ENCODE data around the gene SLC16A4.

Gene SLC16A4

DNA sequence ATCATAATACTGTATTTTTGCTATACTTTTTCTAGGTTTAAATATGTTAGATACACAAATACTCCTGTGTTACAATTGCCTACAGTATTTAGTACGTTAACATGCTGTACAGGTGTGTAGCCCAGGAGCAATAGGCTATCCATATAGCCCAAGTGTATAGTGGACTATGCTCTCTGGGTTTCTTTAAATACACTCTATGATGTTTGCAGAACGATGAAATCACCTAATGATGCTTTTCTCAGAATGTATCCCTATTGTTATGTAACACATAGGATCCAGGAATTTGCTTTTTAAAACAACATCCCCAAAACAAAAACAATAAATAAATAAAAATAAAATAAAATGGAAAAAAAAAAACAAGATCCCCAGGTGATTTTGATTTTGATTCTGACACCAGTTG lies 69.8 kb downstream of the SLC16A4 start:
- ChIA-PET POLR2A (no interaction called here), CTCF (interaction anchor here (0.8 to 13.9 kb wide), 5 partner anchors 8 to 174 kb away, joined by 3 to 204 read pairs (median 5); no protein-coding TSS in a partner anchor)
- DNase-seq (ENCODE audit: extremely low spot score): no peak
- TF ChIP-seq, protein P1, sequence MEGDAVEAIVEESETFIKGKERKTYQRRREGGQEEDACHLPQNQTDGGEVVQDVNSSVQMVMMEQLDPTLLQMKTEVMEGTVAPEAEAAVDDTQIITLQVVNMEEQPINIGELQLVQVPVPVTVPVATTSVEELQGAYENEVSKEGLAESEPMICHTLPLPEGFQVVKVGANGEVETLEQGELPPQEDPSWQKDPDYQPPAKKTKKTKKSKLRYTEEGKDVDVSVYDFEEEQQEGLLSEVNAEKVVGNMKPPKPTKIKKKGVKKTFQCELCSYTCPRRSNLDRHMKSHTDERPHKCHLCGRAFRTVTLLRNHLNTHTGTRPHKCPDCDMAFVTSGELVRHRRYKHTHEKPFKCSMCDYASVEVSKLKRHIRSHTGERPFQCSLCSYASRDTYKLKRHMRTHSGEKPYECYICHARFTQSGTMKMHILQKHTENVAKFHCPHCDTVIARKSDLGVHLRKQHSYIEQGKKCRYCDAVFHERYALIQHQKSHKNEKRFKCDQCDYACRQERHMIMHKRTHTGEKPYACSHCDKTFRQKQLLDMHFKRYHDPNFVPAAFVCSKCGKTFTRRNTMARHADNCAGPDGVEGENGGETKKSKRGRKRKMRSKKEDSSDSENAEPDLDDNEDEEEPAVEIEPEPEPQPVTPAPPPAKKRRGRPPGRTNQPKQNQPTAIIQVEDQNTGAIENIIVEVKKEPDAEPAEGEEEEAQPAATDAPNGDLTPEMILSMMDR (IDR thresholded peaks at IDR 0.05; ENCODE audit: control extremely low read depth, extremely low read depth, low read depth, missing control alignments): no peak

DNA sequence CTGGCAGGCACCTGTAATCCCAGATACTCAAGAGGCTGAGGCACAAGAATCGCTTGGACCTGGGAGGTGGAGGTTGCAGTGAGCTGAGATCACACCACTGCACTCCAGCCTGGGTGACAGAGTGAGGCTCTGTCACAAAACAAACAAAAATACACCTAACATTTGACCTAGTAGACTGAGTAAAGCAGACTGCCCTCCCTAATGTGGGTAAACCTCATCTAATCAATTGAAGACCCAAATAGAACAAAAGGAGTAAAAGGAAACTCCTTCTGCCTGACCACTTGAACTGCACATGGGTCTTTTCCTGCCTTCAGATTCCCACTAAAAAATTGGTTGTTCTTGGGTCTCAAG lies 70.7 kb downstream of the SLC16A4 start:
- TF ChIP-seq, protein P1 (IDR thresholded peaks at IDR 0.05; ENCODE audit: control extremely low read depth, extremely low read depth, low read depth, missing control alignments): no peak
- POLR2A ChIA-PET: no interaction called here
- no peak for DNase-seq (ENCODE audit: extremely low spot score)
- CTCF ChIA-PET: interaction anchor here (0.9 to 13.9 kb wide), 4 partner anchors 118 to 140 kb away, joined by 3 to 204 read pairs (median 5); no protein-coding TSS in a partner anchor

DNA sequence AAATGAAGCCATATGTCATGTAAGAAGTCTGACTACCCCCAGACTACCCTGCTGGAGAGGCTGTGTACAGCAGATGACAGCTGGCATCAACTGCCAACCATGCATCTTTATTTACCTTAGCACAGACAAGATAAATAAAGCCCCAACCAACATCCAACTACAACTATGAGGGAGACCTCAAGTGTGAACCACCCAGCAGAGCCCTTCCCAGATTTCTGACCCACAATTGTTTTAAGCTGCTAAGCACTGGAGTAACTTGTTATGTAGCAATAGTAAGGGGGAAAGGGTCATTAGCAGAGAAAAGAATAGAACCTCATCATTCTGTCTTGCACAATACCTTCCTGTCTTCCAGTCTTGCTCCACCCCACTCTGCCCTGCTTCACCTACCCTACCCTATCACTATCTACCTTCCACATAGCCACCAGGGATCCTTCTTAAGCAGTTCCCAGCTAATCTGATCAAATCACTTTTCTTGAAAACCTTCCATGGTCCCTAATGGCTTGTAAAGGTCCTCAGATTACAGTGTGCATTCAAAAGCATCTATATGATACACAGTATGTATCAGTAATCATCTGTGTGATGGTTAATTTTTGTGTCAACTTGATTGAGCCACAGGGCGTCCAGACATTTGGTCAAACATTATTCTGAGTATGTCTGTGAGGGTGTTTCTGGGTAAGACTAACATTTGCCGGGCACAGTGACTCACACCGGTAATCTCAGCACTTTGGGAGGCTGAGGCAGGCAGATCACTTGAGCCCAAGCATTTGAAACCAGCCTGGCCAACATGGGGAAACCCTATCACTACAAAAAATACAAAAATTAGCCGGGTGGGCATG lies 71.3 kb downstream of the SLC16A4 start:
- DNase-seq (ENCODE audit: extremely low spot score): no peak
- CTCF ChIA-PET: interaction anchor here (0.9 to 13.9 kb wide), 7 partner anchors 10 to 141 kb away, joined by 3 to 352 read pairs (median 10); partner anchors contain the start of gene KCNC4
- TF ChIP-seq, protein P1 (IDR thresholded peaks at IDR 0.05; ENCODE audit: control extremely low read depth, extremely low read depth, low read depth, missing control alignments): no peak
- POLR2A ChIA-PET: no interaction called here

DNA sequence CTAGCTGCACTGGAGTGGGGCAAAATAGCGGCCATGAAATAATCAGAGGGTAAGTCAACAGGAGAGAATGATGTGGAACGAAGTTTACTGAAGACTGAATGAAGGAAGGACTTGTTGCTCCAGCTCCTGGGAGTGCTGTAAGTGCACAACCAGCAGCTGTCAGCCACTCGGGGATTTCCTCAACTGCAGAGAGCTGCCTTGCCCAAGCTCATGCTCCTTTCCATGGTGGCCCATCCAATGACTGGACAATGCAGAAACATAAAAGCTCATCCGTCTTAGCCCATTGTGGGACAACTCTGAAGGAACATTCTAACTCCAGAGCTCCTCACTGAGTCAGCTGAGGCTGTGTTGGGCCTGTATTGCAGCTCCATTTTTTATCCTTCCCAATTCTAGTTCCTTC lies 72.8 kb downstream of the SLC16A4 start:
- TF ChIP-seq, protein P1 (IDR thresholded peaks at IDR 0.05; ENCODE audit: control extremely low read depth, extremely low read depth, low read depth, missing control alignments): no peak
- DNase-seq (ENCODE audit: extremely low spot score): no peak
- ChIA-PET POLR2A (no interaction called here), CTCF (interaction anchor here (0.8 to 13.9 kb wide), 15 partner anchors 8 to 448 kb away, joined by 3 to 352 read pairs (median 5); partner anchors contain the start of genes KCNC4 and RBM15)

DNA sequence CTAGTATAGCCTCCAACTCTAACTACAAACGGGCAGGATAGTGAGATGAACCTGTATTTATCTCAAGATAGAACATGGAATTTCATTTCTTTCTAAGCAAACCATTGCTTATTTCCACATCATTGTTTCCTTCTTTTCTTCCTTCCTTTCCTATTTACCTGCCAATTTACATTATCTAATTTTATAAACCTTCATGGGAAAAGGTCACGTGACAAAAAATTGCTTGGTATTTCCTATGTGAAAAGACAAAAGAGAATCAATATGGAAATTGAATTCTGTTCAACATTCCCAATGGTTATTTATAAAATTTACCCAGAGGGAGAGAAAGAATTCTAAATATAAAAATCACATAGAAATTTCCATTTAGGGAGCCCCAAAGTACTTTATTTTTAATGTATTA lies 74.1 kb downstream of the SLC16A4 start:
- TF ChIP-seq, protein P1 (IDR thresholded peaks at IDR 0.05; ENCODE audit: control extremely low read depth, extremely low read depth, low read depth, missing control alignments): no peak
- CTCF ChIA-PET: interaction anchor here (0.9 to 13.9 kb wide), 7 partner anchors 8 to 144 kb away, joined by 3 to 352 read pairs (median 21); partner anchors contain the start of genes KCNC4 and RBM15
- no peak for DNase-seq (ENCODE audit: extremely low spot score)
- POLR2A ChIA-PET: no interaction called here
